HTR-8/SVneo (cell line): Measurements from ENCODE around the gene CRKL.
"Not testable (repeated sequence)": the region's sequence is repeated elsewhere in the genome, so short reads cannot be mapped to it uniquely, and the experiment has no call there.

Source experiments
- DNase-seq: peaks from one replicate; pipeline ENCODE4 v3.0.0; 2011; ENCODE audit warnings: low spot score, mixed read lengths; ENCODE audit not compliant: insufficient read length
- FAIRE-seq: peaks from 2 replicates; lab custom pipeline; 2011; peaks lifted over from hg19 to GRCh38; lab: Jason Lieb, UNC

Gene CRKL

GRCh38 chr22:20916916-20917810 is at the start of gene CRKL:
Gene CRKL (plus strand): TSS chr22:20917407. CDS start chr22:20917935, 528 bp downstream.
- DNase-seq: peak; percentile 96
- no peak for FAIRE-seq

GRCh38 chr22:20868025-20868962 is 48.9 kb upstream of the CRKL start:
- no peak for FAIRE-seq
- no peak for DNase-seq

- FAIRE-seq (no peak), DNase-seq (no peak)
Observed at GRCh38 chr22:20869234-20869633, 48.0 kb upstream of the CRKL start.

- no peak for DNase-seq
- no peak for FAIRE-seq
Observed at GRCh38 chr22:20873214-20873613, 44.0 kb upstream of the CRKL start.

GRCh38 chr22:20875296-20875695 is 41.9 kb upstream of the CRKL start:
- DNase-seq: no peak
- FAIRE-seq: no peak

GRCh38 chr22:20877715-20878114 is 39.5 kb upstream of the CRKL start:
- DNase-seq (no peak), FAIRE-seq (no peak)

- DNase-seq (no peak), FAIRE-seq (no peak)
Observed at GRCh38 chr22:20881231-20881630, 36.0 kb upstream of the CRKL start.

GRCh38 chr22:20881869-20882815 is 35.1 kb upstream of the CRKL start:
- FAIRE-seq: no peak

GRCh38 chr22:20882855-20883254 is 34.4 kb upstream of the CRKL start:
- FAIRE-seq (no peak), DNase-seq (no peak)

More at GRCh38 chr22:20881869-20882815, 35.1 kb upstream of the CRKL start:
- DNase-seq: no peak

- no peak for FAIRE-seq
- DNase-seq: no peak
Observed at GRCh38 chr22:20884454-20884853, 32.8 kb upstream of the CRKL start.

- no peak for FAIRE-seq
Observed at GRCh38 chr22:20885017-20885556, 32.1 kb upstream of the CRKL start.

GRCh38 chr22:20885557-20886323 is 31.5 kb upstream of the CRKL start:
- FAIRE-seq (peak; percentile 72), DNase-seq (peak; percentile 80)

More at GRCh38 chr22:20885017-20885556, 32.1 kb upstream of the CRKL start:
- DNase-seq: no peak

GRCh38 chr22:20887375-20887774 is 29.8 kb upstream of the CRKL start:
- FAIRE-seq (no peak), DNase-seq (no peak)

GRCh38 chr22:20889025-20889704 is 28.0 kb upstream of the CRKL start:
- FAIRE-seq: no peak

GRCh38 chr22:20889904-20890540 is 27.2 kb upstream of the CRKL start:
- no peak for DNase-seq
- FAIRE-seq: no peak

More at GRCh38 chr22:20889025-20889704, 28.0 kb upstream of the CRKL start:
- DNase-seq: no peak

- DNase-seq (no peak), FAIRE-seq (no peak)
Observed at GRCh38 chr22:20890975-20891374, 26.2 kb upstream of the CRKL start.

- not testable (repeated sequence) for FAIRE-seq, DNase-seq
Observed at GRCh38 chr22:20897737-20898136, 19.5 kb upstream of the CRKL start.
